ENCODE data around the gene IDH2. TPM values are rescaled to one million over a fixed set of nuclear protein-coding genes. Genes with fewer than 3 reads are reported as not detected.
A peak's percentile ranks its signal among the peaks of the same experiment; 100 is the strongest.
"Not testable (repeated sequence)": the region's sequence is repeated elsewhere in the genome, so short reads cannot be mapped to it uniquely, and the experiment has no call there.

IDH2 gene
- total RNA-seq, 1 donor from 2014 or later, result 56.1 TPM

DNA sequence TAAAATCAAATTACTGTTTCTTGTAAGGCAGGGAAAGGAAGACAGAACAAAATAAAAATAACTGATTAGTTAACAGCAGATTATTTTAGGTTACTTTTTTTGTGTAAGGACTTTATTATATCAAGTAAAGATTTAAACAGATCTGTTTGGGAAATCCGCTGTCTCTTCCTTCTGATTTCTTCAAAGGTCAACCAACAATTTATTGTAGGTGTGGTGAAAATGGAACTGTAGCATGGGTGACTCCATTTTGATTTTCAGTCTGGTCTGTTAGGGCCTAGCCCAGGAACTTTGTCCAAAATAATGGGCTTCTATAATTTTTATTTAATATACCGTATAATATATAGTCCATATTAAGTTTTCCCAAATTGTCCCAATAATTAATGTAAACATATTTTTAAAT, 13.5 kb upstream of the IDH2 start:
- DNase-seq (ENCODE audit: low spot score), result no peak

DNA sequence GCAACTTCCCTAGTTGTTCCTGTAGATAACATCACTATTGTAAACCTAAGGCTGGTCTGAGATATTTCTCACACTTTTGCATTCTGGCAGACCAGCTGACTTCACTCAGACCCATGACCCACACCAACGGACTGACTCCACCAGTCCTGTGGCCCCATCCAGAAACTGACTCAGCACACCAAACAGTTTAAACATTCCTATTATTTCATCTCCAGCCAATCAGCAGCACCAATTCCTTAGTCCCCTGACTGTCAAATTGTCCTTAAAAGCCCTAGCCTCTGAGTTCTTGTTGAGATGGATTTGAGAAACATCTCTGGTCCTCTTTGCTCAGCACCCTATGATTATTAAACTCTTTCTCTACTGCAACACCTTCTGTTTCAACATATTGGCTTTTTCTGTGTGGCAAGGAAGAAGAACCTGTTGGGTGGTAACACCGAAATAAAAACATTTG, 12.2 kb upstream of the IDH2 start:
- DNase-seq (ENCODE audit: low spot score), result peak; percentile 0

DNA sequence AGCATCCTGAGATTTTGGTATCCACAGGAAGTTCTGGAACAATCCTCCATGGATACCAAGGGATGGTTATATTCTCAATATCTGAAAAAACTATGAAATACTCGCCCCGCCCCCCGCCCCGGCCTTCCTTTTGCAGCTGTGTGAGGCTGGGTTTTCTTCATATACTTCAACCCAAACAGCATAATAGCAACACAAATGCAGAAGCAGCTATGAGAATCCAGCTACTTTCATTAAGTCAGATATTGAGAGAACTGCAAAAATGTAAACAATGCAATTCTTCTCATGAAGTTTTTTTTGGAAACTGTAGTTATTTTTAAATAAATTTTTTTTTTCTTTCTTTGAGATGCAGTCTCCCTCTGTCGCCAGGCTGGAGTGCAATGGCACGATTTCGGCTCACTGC, 10.9 kb upstream of the IDH2 start:
- no peak for DNase-seq (ENCODE audit: low spot score)

DNA sequence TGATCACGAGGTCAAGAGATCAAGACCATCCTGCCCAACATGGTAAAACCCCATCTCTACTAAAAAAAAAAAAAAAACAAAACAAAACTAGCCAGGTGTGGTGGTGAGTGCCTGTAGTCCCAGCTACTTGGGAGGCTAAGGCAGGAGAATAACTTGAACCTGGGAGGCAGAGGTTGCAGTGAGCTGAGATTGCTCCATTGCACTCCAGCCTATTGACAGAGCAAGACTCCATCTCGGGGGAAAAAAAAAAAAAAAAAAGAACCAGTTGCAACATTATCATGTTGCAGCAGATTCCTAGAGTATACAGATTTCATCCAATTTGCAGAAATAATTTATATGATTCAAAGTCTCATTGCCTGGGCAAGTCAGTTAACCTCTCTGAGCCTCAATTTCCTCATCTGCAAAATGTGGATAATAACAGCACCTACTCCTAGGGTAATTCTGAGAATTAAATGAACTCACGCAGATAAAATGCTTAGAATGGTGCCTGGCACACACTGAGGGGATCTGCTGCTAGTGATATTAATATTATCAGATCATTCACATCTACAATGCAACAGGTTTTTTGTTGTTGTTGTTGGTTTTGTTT, 7.0 kb upstream of the IDH2 start:
- DNase-seq (ENCODE audit: low spot score), result not testable (repeated sequence)

DNA sequence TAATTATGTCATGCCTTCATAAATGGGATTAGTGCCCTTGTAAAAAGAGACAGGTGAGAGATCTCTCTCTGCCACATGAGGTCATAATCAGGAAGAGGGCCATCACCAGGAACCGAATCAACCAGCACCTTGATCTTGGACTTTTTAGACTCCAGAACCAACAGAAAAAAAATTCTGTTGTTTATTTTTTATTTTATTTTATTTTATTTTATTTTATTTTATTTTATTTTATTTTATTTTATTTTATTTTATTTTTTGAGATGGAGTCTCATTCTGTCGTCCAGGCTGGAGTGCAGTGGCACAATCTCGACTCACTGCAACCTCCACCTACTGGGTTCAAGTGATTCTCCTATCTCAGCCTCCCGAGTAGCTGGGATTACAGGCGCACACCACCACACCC, 5.8 kb upstream of the IDH2 start:
- DNase-seq (ENCODE audit: low spot score), result not testable (repeated sequence)

DNA sequence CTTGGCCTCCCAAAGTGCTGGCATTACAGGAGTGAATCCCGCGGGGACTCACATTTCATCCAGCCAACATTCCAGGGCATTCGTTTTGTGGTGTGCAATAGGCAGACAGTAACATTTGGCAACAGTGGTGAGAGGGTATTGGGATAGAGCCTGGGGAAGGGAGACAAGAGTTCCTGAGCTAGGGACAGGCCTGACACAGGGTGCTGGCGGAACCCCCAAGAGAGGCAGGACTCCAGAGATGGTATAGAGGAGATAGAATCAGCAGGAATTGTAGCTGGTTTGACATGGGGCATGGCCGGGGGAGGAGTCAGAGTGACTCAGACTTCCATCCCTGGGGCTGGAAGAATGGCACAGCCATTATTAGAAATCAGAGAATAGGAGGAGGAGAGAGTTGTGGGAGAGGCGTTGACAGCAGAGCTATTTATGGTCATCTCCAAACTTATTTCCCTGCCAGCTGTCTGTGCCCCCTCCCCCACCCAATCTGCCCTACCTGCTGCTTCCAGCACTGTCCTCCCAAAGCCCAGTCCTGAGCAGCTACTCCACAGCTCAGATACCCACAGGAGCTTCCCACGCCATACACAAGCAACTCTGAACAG, 4.4 kb upstream of the IDH2 start:
- DNase-seq (ENCODE audit: low spot score), result no peak

DNA sequence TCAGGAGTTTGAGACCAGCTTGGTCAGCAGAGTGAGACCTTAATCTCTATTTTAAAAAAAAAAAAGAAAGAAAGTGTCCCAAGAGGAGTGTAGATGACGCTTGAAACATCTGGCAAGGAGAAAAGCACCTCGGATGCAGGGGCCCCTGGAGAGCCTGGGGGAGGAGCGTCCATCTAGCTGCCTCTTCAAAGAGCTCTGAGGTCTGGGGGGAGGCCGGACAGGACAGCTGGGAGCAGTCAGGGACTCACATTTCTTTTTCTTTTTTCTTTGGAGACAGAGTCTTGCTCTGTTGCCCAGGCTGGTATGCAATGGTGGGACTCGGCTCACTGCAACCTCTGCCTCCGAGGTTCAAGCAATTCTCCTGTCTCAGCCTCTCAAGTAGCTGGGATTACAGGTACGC, 3.3 kb upstream of the IDH2 start:
- DNase-seq (ENCODE audit: low spot score), result peak; percentile 60

DNA sequence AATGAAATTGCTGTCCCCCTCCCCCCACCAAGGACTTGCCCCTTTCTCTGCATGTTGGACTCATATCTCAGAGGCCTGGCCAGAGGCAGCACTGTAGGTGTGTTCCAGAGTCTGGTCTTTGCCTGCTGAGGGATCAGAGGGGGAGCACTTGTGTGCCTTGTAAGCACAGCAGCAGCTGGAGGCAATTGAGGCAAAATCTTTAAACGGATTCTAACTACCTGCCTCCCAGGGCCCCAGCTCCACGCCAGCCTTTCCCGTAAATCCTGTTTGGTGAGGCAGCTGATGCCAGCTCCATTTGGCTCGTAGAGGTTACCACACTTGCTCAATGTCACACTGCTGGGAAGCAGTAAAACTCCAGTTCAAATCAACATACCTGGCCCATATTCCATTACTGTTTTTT, 2.3 kb upstream of the IDH2 start:
- peak; percentile 26 for DNase-seq (ENCODE audit: low spot score)

DNA sequence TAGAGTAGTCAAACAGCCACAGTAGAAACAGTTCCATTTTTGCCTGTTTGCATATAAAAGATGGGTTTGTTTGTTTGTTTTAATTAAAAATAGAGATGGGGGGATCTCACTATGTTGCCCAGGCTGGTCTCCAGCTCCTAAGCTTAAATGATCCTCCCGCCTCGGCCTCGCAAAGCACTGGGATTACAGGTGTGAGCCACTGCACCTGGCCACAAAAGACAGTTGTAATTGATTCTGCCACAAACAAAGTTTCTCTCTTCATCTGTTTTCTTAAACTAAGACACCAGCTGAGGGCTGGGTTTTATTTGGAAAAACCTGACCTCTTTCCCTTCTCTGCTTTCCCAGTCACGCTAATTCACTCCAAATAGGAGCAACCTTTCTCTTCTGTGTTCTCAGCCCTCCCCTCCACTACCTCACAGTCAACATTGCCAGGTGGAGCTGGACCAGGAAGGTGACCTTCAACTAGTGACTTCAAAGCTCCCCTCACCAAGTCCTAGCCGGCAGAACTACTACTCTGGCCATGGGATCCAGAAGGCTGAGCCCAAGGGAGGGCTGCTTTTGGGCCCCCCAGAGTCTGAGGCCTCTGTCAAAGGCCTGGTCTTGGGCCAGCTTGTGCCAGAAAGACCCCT, 1.5 kb upstream of the IDH2 start:
- DNase-seq (ENCODE audit: low spot score), result peak; percentile 62

DNA sequence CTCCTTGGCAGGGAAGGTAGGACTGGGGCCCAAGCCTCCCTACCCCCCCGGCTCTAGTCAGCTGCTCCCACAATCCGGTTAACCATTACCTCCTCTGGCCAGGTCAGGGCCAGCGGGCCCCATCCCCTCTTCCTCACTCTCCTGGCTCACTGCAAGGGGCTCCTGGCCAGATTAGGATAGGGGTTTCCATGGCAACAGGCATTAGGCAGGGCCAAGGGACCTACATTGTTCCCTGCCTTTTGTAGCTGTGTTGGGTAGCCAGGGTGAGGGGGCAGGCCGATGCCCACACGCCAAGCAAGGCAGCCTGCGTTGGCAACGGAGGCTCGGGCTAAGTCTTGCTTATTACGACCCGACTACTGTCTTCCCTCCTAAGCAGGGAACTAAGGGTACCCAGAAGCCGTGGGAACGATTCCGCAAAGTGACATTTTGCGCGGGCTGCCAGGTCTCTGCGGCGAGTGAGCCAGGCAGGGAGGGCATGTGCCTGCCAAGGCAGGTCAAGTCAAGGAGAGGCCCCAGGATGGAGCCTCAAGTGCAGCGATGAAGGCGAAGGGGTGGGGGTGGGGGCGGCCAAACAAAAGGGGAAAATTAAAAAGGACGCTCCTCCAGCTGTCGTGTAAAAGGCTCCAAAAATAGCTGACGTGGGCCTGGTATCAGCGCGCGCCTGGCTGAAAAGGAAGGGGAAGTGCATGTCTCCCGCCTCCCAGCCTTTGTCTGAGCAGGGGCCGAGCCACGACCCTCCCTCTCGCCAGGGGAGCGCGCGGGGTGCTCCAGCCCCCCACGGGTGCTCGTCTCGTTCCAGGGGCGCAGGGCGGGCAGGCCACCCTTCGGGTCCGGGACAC, 919 bp downstream of the IDH2 start:
- no peak for DNase-seq (ENCODE audit: low spot score)

DNA sequence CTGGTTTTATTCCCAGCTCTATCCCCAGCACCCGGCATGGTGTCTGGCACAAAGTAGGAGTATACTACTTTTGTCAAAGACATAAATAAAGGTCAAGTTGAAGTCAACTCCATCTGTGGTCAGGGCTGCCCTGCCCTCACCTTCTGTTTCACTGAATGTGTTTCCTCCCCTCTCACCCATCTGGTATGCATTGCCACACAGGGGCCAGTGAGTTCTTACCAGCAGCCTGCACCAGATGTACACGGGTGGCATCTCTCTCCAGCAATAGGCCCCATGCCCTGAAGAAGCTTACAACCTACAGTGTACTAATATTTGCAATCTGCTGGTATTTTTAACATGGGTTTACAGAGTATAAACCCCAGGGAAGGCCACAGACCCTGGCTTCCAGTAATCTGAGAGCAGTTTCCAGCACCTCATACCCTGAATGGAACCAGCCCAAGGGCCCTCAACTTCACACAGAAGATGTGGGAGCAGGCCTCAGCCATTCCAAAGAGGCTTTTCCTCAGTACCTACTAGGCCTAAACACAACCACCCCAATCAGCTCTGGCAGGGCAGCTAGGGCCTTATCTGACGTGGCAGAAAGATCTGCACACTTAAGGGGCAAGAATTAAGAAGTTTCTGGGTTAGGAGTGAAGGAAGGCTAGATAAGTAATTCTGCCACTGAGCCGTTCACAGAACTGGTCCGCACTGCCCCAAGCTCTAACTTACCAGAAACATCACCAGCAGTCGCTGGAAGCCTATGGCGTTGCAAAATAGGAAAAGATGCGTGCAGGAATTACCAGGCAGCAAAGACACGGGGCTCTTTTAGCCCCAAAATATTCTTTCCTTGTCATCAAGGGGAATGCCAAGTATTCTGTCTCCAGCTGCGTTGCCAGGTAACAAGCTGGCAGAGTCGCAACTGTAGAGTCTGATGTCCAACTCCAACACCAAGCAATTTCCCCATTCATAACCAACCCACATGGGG, 2.1 kb downstream of the IDH2 start:
- no peak for DNase-seq (ENCODE audit: low spot score)

DNA sequence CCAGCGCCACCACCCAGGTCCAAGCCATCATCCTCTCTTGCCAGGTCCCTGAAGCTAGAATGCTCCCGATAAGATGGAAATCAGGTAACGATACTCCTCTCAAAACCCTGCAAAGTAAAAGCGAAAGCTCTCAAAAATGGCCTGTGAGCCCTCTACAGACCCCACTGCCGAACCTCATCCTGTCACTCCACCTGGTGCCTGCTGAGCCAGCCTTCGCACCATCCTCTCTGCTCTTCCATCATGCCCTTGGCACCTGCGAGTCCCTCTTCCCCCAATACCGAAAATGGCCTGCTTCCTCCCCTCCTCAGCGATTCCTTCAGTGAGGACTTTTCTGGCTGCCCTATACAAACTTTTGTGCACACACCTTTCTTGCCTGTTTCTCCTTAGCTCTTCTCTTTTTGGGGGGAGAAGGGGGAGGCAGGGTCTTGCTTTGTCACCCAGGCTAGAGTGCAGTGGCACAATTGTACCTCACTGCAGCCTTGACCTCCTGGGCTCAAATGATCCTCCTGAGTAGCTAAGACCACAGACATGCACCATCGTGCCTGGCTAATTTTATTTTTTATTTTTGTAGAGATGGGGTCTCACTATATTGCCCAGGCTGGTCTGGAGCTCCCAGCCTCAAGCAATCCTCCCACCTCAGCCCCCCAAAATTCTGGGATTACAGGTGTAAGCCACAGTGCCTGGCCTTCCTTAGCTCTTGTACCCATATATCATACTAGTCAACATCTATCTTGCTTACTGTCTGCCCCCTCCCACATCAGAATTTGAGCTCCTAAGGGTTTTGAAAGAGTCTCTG, 3.0 kb downstream of the IDH2 start:
- no peak for DNase-seq (ENCODE audit: low spot score)

DNA sequence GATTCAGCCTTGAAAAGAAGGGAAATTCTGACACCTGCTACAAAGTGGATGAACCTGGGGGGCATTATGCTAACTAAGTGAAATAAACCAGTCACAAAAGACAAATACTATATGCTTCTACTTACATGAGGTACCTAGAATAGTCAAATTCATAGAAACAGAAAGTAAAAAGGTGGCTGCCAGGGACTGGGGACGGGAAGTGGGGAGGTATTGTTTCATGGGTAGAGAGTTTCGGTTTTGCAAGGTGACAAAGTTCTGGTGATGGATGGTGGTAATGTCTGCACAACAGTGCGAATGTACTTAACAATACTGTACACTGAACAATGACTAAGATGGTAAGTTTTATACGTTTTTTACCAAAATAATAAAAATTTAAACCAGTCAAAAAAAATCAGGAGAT, 4.8 kb downstream of the IDH2 start:
- DNase-seq (ENCODE audit: low spot score), result no peak

DNA sequence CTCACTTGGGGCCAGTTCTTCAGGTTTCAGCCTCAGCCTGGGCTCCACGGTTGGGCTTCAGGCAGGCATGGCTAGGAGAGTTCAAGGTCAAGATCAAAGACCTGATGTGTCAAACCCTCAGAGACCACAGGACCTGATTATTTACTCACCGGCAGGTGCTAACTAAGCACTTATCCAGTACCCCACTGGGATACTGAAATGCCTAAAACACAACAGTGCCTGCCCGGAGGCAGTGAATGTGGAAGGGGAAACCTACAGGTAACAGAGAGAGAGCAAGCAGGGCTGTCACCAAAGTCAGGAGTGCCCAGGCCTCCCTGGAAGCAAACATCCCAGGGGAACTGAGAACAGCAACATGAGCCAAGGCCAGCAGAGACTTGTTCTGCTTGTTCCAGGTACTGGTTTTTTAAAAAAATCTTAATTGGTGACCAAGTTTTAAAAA, 6.7 kb downstream of the IDH2 start:
- no peak for DNase-seq (ENCODE audit: low spot score)

DNA sequence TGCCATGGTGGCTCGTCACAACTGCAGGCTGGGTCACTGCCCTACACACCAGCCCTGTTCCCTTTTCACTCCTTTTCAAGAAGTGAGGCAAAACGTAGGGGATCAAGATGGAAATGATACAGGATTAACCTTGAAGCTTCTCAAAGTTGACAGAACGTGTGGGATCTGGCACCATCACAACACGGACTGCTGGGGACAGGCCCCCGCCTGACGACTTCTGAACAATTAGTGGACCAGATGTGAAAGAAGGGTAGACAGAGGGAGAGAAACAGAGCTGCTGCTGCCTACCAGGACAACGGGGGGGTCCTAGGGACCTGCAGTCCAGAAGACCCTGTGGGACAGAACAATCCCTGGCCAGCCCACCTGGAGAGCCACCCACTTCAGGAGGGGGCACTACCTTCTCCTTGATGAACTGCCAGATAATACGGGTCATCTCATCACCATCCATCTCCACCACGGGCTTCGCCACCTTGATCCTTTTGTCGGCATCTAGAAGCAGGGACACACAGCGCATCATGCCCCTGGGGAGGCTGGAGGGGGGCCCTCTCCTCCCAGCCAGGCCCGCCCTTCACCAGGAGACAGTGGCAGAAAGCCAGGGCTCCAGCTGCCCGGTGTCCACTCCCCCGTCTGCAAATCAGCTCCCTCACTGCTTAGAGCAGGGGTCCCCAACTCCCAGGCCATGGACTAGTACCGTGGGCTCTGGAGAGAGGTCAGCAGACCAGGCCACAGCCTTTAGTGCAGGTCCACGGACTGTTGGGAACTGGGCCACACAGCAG, 10.9 kb downstream of the IDH2 start:
- DNase-seq (ENCODE audit: low spot score), result no peak

DNA sequence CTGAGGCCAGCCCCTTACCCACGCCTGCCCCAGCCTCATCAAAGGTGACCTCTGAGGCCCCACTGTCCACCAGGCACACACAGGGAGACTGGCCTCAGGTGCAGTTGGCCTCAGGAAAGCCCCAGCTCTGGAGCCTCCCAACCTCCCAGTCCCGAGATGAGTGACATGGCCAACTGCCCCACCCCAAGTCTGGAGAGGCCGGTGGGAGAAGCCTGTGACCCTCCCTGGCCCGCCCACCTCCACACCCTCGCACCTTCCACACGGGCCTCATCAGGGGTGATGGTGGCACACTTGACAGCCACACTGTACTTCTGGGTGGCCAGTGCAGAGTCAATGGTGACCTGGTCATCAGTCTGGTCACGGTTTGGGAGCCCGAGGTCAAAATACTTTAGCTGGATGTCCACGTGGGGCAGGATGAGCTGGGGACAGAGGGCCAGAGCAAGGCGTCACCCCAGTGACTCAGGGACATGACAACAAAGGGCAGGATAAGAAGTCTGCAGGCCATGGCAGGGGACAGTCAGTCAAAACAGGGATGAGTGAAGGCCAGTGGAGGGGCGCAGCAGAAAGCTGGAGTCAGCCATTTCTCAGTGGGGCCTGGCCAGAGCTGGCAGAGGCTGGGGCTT, 11.9 kb downstream of the IDH2 start:
- DNase-seq (ENCODE audit: low spot score), result no peak

DNA sequence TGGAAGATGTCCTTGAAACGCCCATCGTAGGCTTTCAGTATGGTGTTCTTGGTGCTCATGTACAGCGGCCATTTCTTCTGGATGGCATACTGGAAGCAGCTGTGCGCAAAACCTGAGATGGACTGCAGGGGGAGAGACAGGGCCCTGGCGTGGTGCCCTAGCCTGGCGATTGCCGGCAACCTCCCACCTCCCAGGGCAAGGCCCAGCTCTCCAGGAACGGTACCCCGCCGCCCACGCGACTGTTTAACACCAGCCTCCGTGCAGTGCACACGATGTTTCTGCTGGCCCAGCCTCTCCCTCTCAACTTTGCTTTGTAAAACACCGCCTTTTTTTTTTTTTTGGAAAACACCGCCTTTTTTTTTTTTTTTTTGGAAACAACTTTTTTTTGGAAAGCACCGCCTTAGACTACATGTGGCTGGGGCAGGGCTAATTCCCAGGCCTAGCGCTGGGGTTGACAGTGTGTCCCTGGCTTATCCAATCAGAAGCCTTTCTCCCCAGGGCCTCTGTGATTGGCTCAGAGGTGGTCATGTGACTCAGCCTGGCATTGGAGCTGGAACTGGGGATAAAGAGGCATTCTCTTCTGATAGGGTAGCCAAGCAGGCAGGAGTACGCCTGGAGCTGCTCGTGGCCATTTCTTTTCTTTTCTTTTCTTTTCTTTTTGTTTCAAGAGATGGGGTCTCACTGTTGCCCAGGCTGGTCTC, 14.7 kb downstream of the IDH2 start:
- DNase-seq (ENCODE audit: low spot score), result no peak

DNA sequence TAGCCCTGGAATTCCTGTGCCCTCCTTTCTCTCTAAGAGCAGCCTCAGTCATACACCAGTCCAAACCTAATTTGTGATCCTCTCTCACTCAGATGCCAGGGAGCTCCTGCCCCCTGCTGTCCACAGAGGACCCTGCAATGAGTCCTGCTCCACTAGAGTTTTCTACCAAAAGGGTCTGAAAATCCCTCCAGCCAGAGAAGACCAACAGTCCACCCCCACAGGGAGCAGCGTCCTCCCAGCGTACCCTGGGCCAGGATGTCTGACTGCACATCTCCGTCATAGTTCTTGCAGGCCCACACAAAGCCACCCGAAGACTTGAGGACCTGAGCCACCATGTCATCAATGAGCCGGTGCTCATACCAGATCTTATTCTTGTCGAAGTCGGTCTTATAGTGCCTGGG, 15.4 kb downstream of the IDH2 start:
- no peak for DNase-seq (ENCODE audit: low spot score)

All from mesenteric fat pad (tissue), 1 donor.